Panc1 (cell line): ENCODE results near the gene OTOA. TPM values are rescaled to one million over a fixed set of nuclear protein-coding genes. Genes with fewer than 3 reads are reported as not detected.

ENCODE experiments used
- ATAC-seq: fragments of 200-7000 bp; cut with Tn5 transposase; 2 replicates; pipeline ENCODE4 v1.9.1; 2020; ENCODE audit warnings: mild to moderate bottlenecking, moderate library complexity
- BruUV-seq: library from RNA; stranded (reverse); fragments of 400-500 nt; replicated peaks from 2 replicates; lab custom pipeline; 2021; lab: Mats Ljungman, UMichigan
- CTCF ChIA-PET: fragments of 300-600 bp; sonication (Branson Sonifier 250); formaldehyde crosslinking; loops from one replicate; lab custom pipeline; 2022; ENCODE audit warnings: antibody characterized with exemption; lab: Charles Lee
- POLR2A ChIA-PET: fragments of 300-600 bp; sonication (Branson Sonifier 250); formaldehyde crosslinking; loops from one replicate; lab custom pipeline; 2022; ENCODE audit warnings: antibody characterized with exemption; lab: Charles Lee
- DNase-seq: peaks from one replicate; pipeline ENCODE4 v3.0.0-alpha.2; 2010; ENCODE audit warnings: low read depth, low spot score
- H3K27ac ChIP-seq: 2 replicates; pipeline ENCODE4 v1.5.1; 2011; ENCODE audit warnings: mild to moderate bottlenecking, low read length, inconsistent platforms
- H3K27me3 ChIP-seq: fragments of 200-500 bp; sonication (Bioruptor generic); 2 replicates; pipeline ENCODE4 v1.6.0; 2014; ENCODE audit warnings: low read length, inconsistent platforms; ENCODE audit not compliant: control insufficient read depth, insufficient read depth
- H3K36me3 ChIP-seq: fragments of 200-500 bp; sonication (Bioruptor generic); 2 replicates; pipeline ENCODE4 v1.5.1; 2014; ENCODE audit warnings: inconsistent platforms, mild to moderate bottlenecking, low read length, moderate library complexity; ENCODE audit not compliant: control insufficient read depth, insufficient read depth
- H3K4me1 ChIP-seq: 2 replicates; pipeline ENCODE4 v1.5.1; 2011; ENCODE audit warnings: inconsistent platforms, mild to moderate bottlenecking, low read length, moderate library complexity; ENCODE audit not compliant: control insufficient read depth, insufficient read depth
- H3K4me3 ChIP-seq, 2 experiments: 2 replicates each; pipeline ENCODE4 v1.5.1; 2011 to 2012; ENCODE audit warnings: low read depth in 2 of 2, low read length in 2 of 2, mild to moderate bottlenecking in 2 of 2, inconsistent platforms in 1 of 2, moderate library complexity in 1 of 2
- H3K9me3 ChIP-seq: fragments of 200-500 bp; sonication (Bioruptor generic); 2 replicates; pipeline ENCODE4 v1.5.1; 2014; ENCODE audit warnings: low read depth, mild to moderate bottlenecking, inconsistent platforms, low read length, moderate library complexity; ENCODE audit not compliant: control insufficient read depth, insufficient read depth
- CTCF ChIP-seq: fragments of 450-650 bp; IDR thresholded peaks from 2 replicates; pipeline ENCODE4 v1.5.1; 2017; ENCODE audit warnings: mild to moderate bottlenecking
- POLR2AphosphoS5 ChIP-seq: IDR thresholded peaks from 2 replicates; pipeline ENCODE4 v1.6.1; 2012; ENCODE audit warnings: mild to moderate bottlenecking, low read depth, low read length, moderate library complexity
- REST ChIP-seq, 2 experiments: IDR thresholded peaks; 2 replicates each; pipeline ENCODE4 v1.6.1; 2011 to 2012; ENCODE audit warnings: low read depth in 2 of 2, control low read depth in 1 of 2, low read length in 1 of 2, mild to moderate bottlenecking in 1 of 2, moderate library complexity in 1 of 2; ENCODE audit not compliant: insufficient read depth in 1 of 2
- SIN3A ChIP-seq: IDR thresholded peaks from 2 replicates; pipeline ENCODE4 v1.6.1; 2012; ENCODE audit warnings: low read depth, mild to moderate bottlenecking, low read length, moderate library complexity, borderline replicate concordance; ENCODE audit not compliant: insufficient read depth
- TCF7L2 ChIP-seq: IDR thresholded peaks from 2 replicates; pipeline ENCODE4 v1.6.1; 2011; ENCODE audit warnings: mild to moderate bottlenecking, low read depth, low read length, inconsistent platforms
- in situ Hi-C: cut with HindIII; loops from 2 replicates; pipeline ENCODE4 v1.10.0; 2016; ENCODE audit warnings: low sequenced_read_pairs, low pct_unique_long_range_greater_than_20kb
- intact Hi-C: fragments of 100-400 bp; cut with micrococcal nuclease; formaldehyde crosslinking; loops from one replicate; pipeline ENCODE4 v1.10.0; 2022; ENCODE audit not compliant: unreplicated experiment
- total RNA-seq: library from RNA; stranded (reverse); gene quantifications from one replicate; pipeline ENCODE4 v1.2.1, GENCODE V29; 2021; ENCODE audit not compliant: unreplicated experiment

OTOA gene
- total RNA-seq, 1 experiment from 2014 or later, result not detected

- H3K36me3 ChIP-seq, result no peaks in the 10 kb centered on the region
- no peaks in the 10 kb centered on the region for H3K27me3 ChIP-seq
- H3K4me3 ChIP-seq, result no peak overlapping the region
- no peak overlapping the region for H3K27ac ChIP-seq
- no peak for TF ChIP-seq POLR2AphosphoS5
- no peak for TF ChIP-seq SIN3A
- no peak for TF ChIP-seq REST (IDR thresholded peaks at IDR 0.05; ENCODE audit: insufficient read depth in 1 of 2, low read depth in 2 of 2, low read length in 1 of 2)
- TF ChIP-seq CTCF, result no peak
- TF ChIP-seq TCF7L2, result no peak
- BruUV-seq, result TSS peak; percentile 44
- POLR2A ChIA-PET, result no interaction called here
- no peaks in the 10 kb centered on the region for H3K4me1 ChIP-seq
- CTCF ChIA-PET, result no interaction called here
- in situ Hi-C loops, result no loop called here
- intact Hi-C loops, result no loop called here
- ATAC-seq (no peak), DNase-seq (no peak)
- no peaks in the 10 kb centered on the region for H3K9me3 ChIP-seq
Measured at GRCh38 chr16:21626659-21627277, 37.0 kb upstream of the OTOA start.

- intact Hi-C loops, result no loop called here
- BruUV-seq, result no TSS peak
- no peak overlapping the region for H3K27ac ChIP-seq
- CTCF ChIA-PET, result no interaction called here
- ATAC-seq, result no peak
- H3K4me1 ChIP-seq, result no peaks in the 10 kb centered on the region
- H3K36me3 ChIP-seq, result no peaks in the 10 kb centered on the region
- in situ Hi-C loops, result no loop called here
- TF ChIP-seq SIN3A (no peak), CTCF (no peak), TCF7L2 (no peak), REST (IDR thresholded peaks at IDR 0.05; ENCODE audit: insufficient read depth in 1 of 2, low read depth in 2 of 2, low read length in 1 of 2) (no peak), POLR2AphosphoS5 (no peak)
- H3K27me3 ChIP-seq, result no peaks in the 10 kb centered on the region
- no peaks in the 10 kb centered on the region for H3K9me3 ChIP-seq
- DNase-seq, result no peak
- no peak overlapping the region for H3K4me3 ChIP-seq
- POLR2A ChIA-PET, result no interaction called here
Measured at GRCh38 chr16:21628121-21628726, 35.5 kb upstream of the OTOA start.
